LNCaP clone FGC (cell line): ENCODE data around the gene CP.

Source experiments
- DNase-seq: peaks from one replicate; pipeline ENCODE4 v3.0.0-alpha.2; 2011; ENCODE audit warnings: low read depth
- H3K4me3 ChIP-seq: 2 replicates; pipeline ENCODE4 v1.5.1; 2011; ENCODE audit warnings: mild to moderate bottlenecking, low read depth, low read length, control low read depth
- CTCF ChIP-seq: IDR thresholded peaks from 2 replicates; pipeline ENCODE4 v1.5.1; 2012; ENCODE audit warnings: mild to moderate bottlenecking; ENCODE audit not compliant: control insufficient read depth, insufficient read depth; ENCODE audit errors: extremely low read depth

Gene CP

GRCh38 chr3:149186219-149186618 is 35.4 kb downstream of the CP start:
- no peak overlapping the region for H3K4me3 ChIP-seq
- DNase-seq, result no peak
- TF ChIP-seq CTCF, result no peak

- TF ChIP-seq CTCF, result no peak
- no peak overlapping the region for H3K4me3 ChIP-seq
- no peak for DNase-seq
Observed at GRCh38 chr3:149181182-149181581, 40.4 kb downstream of the CP start.

GRCh38 chr3:149180057-149180573 is 41.5 kb downstream of the CP start:
- TF ChIP-seq CTCF, result no peak
- H3K4me3 ChIP-seq, result no peak overlapping the region
- DNase-seq, result peak; percentile 63

- no peak for TF ChIP-seq CTCF
- DNase-seq, result no peak
- H3K4me3 ChIP-seq, result no peak overlapping the region
Observed at GRCh38 chr3:149179220-149179619, 42.4 kb downstream of the CP start.

- no peak for TF ChIP-seq CTCF
- H3K4me3 ChIP-seq, result no peak overlapping the region
- no peak for DNase-seq
Observed at GRCh38 chr3:149177122-149177521, 44.5 kb downstream of the CP start.

GRCh38 chr3:149174901-149175300 is 46.7 kb downstream of the CP start:
- no peak for TF ChIP-seq CTCF
- no peak overlapping the region for H3K4me3 ChIP-seq
- no peak for DNase-seq

GRCh38 chr3:149170672-149171071 is 51.0 kb downstream of the CP start:
- no peak overlapping the region for H3K4me3 ChIP-seq
- DNase-seq, result no peak
- no peak for TF ChIP-seq CTCF
